Muscle of back (tissue), 11 donors: ENCODE data around the gene PTH2R. TPM values are rescaled to one million over a fixed set of nuclear protein-coding genes. Genes with fewer than 3 reads are reported as not detected.
"Not testable (repeated sequence)": the region's sequence is repeated elsewhere in the genome, so short reads cannot be mapped to it uniquely, and the experiment has no call there.

ENCODE experiments used
- DNase-seq, 3 donors: peaks; one replicate each; pipeline versions ENCODE4 v3.0.0 to v3.0.0-alpha.2; 2013
- polyA plus RNA-seq, 10 donors: library from polyadenylated mRNA; unstranded; fragments of 120-200 nt; gene quantifications; one replicate each; pipeline ENCODE4 v1.2.1, GENCODE V29; 2013; ENCODE audit not compliant: insufficient read length in 10 of 10

Gene PTH2R
- polyA plus RNA-seq, 10 donors: 0.12 to 1.2 (median 0.43) TPM; not detected in 3

- not testable (repeated sequence) for DNase-seq
Observed at GRCh38 chr2:208482453-208483015, 75.9 kb downstream of the PTH2R start.

- no peak for DNase-seq
Observed at GRCh38 chr2:208485390-208485789, 78.8 kb downstream of the PTH2R start.

GRCh38 chr2:208488686-208489564 is 82.3 kb downstream of the PTH2R start:
- no peak for DNase-seq

GRCh38 chr2:208489687-208490086 is 83.1 kb downstream of the PTH2R start:
- DNase-seq: no peak

GRCh38 chr2:208490492-208490891 is 83.9 kb downstream of the PTH2R start:
- no peak for DNase-seq

- DNase-seq: no peak
Observed at GRCh38 chr2:208491641-208492040, 85.0 kb downstream of the PTH2R start.

- no peak for DNase-seq
Observed at GRCh38 chr2:208492069-208492468, 85.5 kb downstream of the PTH2R start.

GRCh38 chr2:208493186-208493585 is 86.6 kb downstream of the PTH2R start:
- no peak for DNase-seq

- no peak for DNase-seq
Observed at GRCh38 chr2:208496129-208496528, 89.5 kb downstream of the PTH2R start.

GRCh38 chr2:208501206-208501605 is 94.6 kb downstream of the PTH2R start:
- peak; percentile 4 to 39 (median 7) for DNase-seq

GRCh38 chr2:208502288-208502687 is 95.7 kb downstream of the PTH2R start:
- DNase-seq: no peak

- not testable (repeated sequence) for DNase-seq
Observed at GRCh38 chr2:208505365-208505764, 98.8 kb downstream of the PTH2R start.

- no peak for DNase-seq
Observed at GRCh38 chr2:208509586-208509985, 103.0 kb downstream of the PTH2R start.

- DNase-seq: no peak
Observed at GRCh38 chr2:208511016-208511415, 104.4 kb downstream of the PTH2R start.

GRCh38 chr2:208511573-208511972 is 105.0 kb downstream of the PTH2R start:
- no peak for DNase-seq

GRCh38 chr2:208515099-208515498 is 108.5 kb downstream of the PTH2R start:
- no peak for DNase-seq

GRCh38 chr2:208523069-208523468 is 116.5 kb downstream of the PTH2R start:
- not testable (repeated sequence) for DNase-seq

GRCh38 chr2:208525165-208525564 is 118.6 kb downstream of the PTH2R start:
- DNase-seq: not testable (repeated sequence)

GRCh38 chr2:208529796-208530195 is 123.2 kb downstream of the PTH2R start:
- no peak for DNase-seq

- no peak for DNase-seq
Observed at GRCh38 chr2:208531361-208531760, 124.8 kb downstream of the PTH2R start.

- DNase-seq: not testable (repeated sequence)
Observed at GRCh38 chr2:208535578-208535977, 129.0 kb downstream of the PTH2R start.

- no peak for DNase-seq
Observed at GRCh38 chr2:208541461-208541988, 134.9 kb downstream of the PTH2R start.

GRCh38 chr2:208541989-208542464 is 135.4 kb downstream of the PTH2R start:
- DNase-seq: no peak
